ENCODE measurements around the gene SLF2. TPM values are rescaled to one million over a fixed set of nuclear protein-coding genes. Genes with fewer than 3 reads are reported as not detected.
"Not testable (repeated sequence)": the region's sequence is repeated elsewhere in the genome, so short reads cannot be mapped to it uniquely, and the experiment has no call there.

Gene SLF2
- total RNA-seq, 1 donor from 2014 or later = 40.0 TPM

- DNase-seq (ENCODE audit: low spot score) = no peak
Measured at GRCh38 chr10:100879741-100880360, 32.9 kb upstream of the SLF2 start.

- DNase-seq (ENCODE audit: low spot score) = no peak
Measured at GRCh38 chr10:100881556-100882213, 31.1 kb upstream of the SLF2 start.

GRCh38 chr10:100882252-100882651 is 30.5 kb upstream of the SLF2 start:
- no peak for DNase-seq (ENCODE audit: low spot score)

GRCh38 chr10:100882671-100883311 is 30.0 kb upstream of the SLF2 start:
- DNase-seq (ENCODE audit: low spot score) = no peak

GRCh38 chr10:100883312-100883821 is 29.4 kb upstream of the SLF2 start:
- DNase-seq (ENCODE audit: low spot score) = no peak

GRCh38 chr10:100885611-100886010 is 27.2 kb upstream of the SLF2 start:
- DNase-seq (ENCODE audit: low spot score) = not testable (repeated sequence)

GRCh38 chr10:100886091-100886490 is 26.7 kb upstream of the SLF2 start:
- no peak for DNase-seq (ENCODE audit: low spot score)

GRCh38 chr10:100886521-100886920 is 26.2 kb upstream of the SLF2 start:
- DNase-seq (ENCODE audit: low spot score) = no peak

- no peak for DNase-seq (ENCODE audit: low spot score)
Measured at GRCh38 chr10:100886963-100887362, 25.8 kb upstream of the SLF2 start.

GRCh38 chr10:100887761-100888296 is 24.9 kb upstream of the SLF2 start:
- DNase-seq (ENCODE audit: low spot score) = no peak

GRCh38 chr10:100888957-100889356 is 23.8 kb upstream of the SLF2 start:
- no peak for DNase-seq (ENCODE audit: low spot score)

GRCh38 chr10:100889546-100889945 is 23.2 kb upstream of the SLF2 start:
- no peak for DNase-seq (ENCODE audit: low spot score)

- DNase-seq (ENCODE audit: low spot score) = peak; percentile 6
Measured at GRCh38 chr10:100890141-100890672, 22.6 kb upstream of the SLF2 start.

- DNase-seq (ENCODE audit: low spot score) = peak; percentile 35
Measured at GRCh38 chr10:100890673-100891317, 22.0 kb upstream of the SLF2 start.

GRCh38 chr10:100894033-100894432 is 18.7 kb upstream of the SLF2 start:
- DNase-seq (ENCODE audit: low spot score) = peak; percentile 13

GRCh38 chr10:100894589-100895294 is 18.0 kb upstream of the SLF2 start:
- DNase-seq (ENCODE audit: low spot score) = peak; percentile 12

- DNase-seq (ENCODE audit: low spot score) = no peak
Measured at GRCh38 chr10:100895346-100895745, 17.4 kb upstream of the SLF2 start.

GRCh38 chr10:100895896-100896295 is 16.9 kb upstream of the SLF2 start:
- peak; percentile 28 for DNase-seq (ENCODE audit: low spot score)

- DNase-seq (ENCODE audit: low spot score) = no peak
Measured at GRCh38 chr10:100896876-100897461, 15.8 kb upstream of the SLF2 start.

- DNase-seq (ENCODE audit: low spot score) = no peak
Measured at GRCh38 chr10:100897976-100898375, 14.8 kb upstream of the SLF2 start.

- no peak for DNase-seq (ENCODE audit: low spot score)
Measured at GRCh38 chr10:100899171-100899570, 13.6 kb upstream of the SLF2 start.

Measured in ureter (tissue), 1 donor.